Measurements from ENCODE around the gene COA4. TPM values are rescaled to one million over a fixed set of nuclear protein-coding genes. Genes with fewer than 3 reads are reported as not detected.
A peak's percentile ranks its signal among the peaks of the same experiment; 100 is the strongest.

The COA4 gene
- polyA plus RNA-seq, 2 of the 4 experiments (the other 2 are of a cell fraction) = 126 to 212 TPM

DNA sequence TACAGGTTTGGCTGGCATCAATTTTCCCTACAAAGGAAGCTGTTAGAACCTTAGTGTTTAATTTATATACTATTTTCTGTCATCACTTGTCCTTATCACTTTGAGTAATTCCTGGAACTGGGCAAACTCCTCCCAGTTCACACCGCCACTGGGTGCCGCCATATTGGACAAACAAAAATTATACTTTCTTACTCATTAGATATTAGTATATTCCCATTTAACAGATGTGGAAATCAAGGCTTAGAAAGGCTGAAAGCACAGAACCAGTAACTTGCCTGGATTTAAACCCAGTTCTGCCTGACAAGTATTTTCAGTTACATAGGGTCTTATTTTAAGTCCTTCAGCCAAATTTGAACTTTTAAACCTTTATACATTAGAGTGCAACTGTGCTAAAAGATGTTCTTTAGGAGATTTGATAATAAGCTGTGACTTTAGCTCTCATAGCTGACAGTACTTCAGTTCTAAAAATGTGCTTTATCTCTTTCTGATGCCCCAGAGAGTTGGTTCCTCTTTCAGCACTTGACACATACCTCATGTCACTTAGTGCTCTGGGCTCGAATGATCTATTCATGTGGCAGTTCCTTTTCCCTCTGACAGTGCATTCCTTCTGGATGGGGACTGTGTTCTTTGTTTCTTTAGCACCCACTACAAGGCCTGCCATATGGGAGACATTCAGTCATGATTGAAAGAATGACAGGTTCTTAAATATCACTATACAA is 25.4 kb downstream of the COA4 start:
- no peaks in the 10 kb centered on the region for H3K4me1 ChIP-seq
- ChIA-PET CTCF (no interaction called here), POLR2A (no interaction called here)
- no peak overlapping the region for H3K27ac ChIP-seq
- no peak for DNase-seq (ENCODE audit: low read depth in 1 of 2, low spot score in 1 of 2)
- TF ChIP-seq MAFK (IDR thresholded peaks at IDR 0.05; ENCODE audit: partially characterized antibody) (no peak), KDM5A (IDR thresholded peaks at IDR 0.05) (no peak), HOXB13 (CRISPR knock-in tag; IDR thresholded peaks at IDR 0.05; ENCODE audit: low read depth) (no peak), SMC3 (IDR thresholded peaks at IDR 0.05) (no peak), RCOR1 (IDR thresholded peaks at IDR 0.05; ENCODE audit: low read depth, low read length) (no peak), FOXS1 (CRISPR knock-in tag; IDR thresholded peaks at IDR 0.05) (no peak), ZC3H11A (IDR thresholded peaks at IDR 0.05) (no peak), RARB (CRISPR knock-in tag; IDR thresholded peaks at IDR 0.05) (no peak), CHD4 (IDR thresholded peaks at IDR 0.05; ENCODE audit: borderline replicate concordance) (no peak), MYC (IDR thresholded peaks at IDR 0.05; ENCODE audit: borderline replicate concordance, low read length) (no peak), GATA3 (IDR thresholded peaks at IDR 0.05; ENCODE audit: borderline replicate concordance) (no peak), EHMT2 (IDR thresholded peaks at IDR 0.05; ENCODE audit: low read depth) (no peak), HOXA7 (CRISPR knock-in tag; IDR thresholded peaks at IDR 0.05) (no peak), CHD2 (IDR thresholded peaks at IDR 0.05; ENCODE audit: low read length, partially characterized antibody) (no peak)
- TF ChIP-seq, protein P1, sequence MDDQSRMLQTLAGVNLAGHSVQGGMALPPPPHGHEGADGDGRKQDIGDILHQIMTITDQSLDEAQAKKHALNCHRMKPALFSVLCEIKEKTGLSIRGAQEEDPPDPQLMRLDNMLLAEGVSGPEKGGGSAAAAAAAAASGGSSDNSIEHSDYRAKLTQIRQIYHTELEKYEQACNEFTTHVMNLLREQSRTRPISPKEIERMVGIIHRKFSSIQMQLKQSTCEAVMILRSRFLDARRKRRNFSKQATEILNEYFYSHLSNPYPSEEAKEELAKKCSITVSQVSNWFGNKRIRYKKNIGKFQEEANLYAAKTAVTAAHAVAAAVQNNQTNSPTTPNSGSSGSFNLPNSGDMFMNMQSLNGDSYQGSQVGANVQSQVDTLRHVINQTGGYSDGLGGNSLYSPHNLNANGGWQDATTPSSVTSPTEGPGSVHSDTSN (IDR thresholded peaks at IDR 0.05) = no peak
- TF ChIP-seq, protein P2, sequence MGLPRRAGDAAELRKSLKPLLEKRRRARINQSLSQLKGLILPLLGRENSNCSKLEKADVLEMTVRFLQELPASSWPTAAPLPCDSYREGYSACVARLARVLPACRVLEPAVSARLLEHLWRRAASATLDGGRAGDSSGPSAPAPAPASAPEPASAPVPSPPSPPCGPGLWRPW (IDR thresholded peaks at IDR 0.05) = no peak
- ATAC-seq = no peak
- FAIRE-seq = no peak
- H3K4me3 ChIP-seq = no peak overlapping the region
- no peak overlapping the region for H3K4me2 ChIP-seq
- H3K9me3 ChIP-seq = no peaks in the 10 kb centered on the region
- 98% methylated on average over 3 of the region's 3 CpGs for WGBS (ENCODE audit: missing lambda C conversion rate)

DNA sequence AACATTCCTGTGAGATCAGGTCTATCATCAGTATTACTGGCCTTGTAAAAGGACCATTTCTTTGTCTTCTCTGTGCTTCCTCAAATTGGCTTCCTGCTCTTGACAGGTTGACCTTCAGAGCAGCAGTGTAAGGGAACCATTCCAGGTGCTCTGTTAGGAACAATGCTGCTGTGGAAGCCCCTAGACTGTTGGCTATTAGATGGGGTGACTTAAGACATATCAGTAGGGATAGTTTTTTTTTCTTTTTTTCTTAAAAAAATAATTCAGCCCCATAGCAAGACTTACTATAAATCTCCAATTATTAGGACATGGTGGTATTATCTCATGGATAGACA is 37.6 kb downstream of the COA4 start:
- no peak overlapping the region for H3K27ac ChIP-seq
- H3K9me3 ChIP-seq = no peaks in the 10 kb centered on the region
- POLR2A ChIA-PET = no interaction called here
- H3K4me3 ChIP-seq = no peak overlapping the region
- FAIRE-seq (no peak), ATAC-seq (no peak), DNase-seq (ENCODE audit: low read depth in 1 of 2, low spot score in 1 of 2) (no peak)
- no peak for TF ChIP-seq EP300 (IDR thresholded peaks at IDR 0.05)
- CTCF ChIA-PET = no interaction called here
- H3K4me1 ChIP-seq = peaks cover 13% of the 10 kb centered on the region
- H3K4me2 ChIP-seq = no peak overlapping the region

DNA sequence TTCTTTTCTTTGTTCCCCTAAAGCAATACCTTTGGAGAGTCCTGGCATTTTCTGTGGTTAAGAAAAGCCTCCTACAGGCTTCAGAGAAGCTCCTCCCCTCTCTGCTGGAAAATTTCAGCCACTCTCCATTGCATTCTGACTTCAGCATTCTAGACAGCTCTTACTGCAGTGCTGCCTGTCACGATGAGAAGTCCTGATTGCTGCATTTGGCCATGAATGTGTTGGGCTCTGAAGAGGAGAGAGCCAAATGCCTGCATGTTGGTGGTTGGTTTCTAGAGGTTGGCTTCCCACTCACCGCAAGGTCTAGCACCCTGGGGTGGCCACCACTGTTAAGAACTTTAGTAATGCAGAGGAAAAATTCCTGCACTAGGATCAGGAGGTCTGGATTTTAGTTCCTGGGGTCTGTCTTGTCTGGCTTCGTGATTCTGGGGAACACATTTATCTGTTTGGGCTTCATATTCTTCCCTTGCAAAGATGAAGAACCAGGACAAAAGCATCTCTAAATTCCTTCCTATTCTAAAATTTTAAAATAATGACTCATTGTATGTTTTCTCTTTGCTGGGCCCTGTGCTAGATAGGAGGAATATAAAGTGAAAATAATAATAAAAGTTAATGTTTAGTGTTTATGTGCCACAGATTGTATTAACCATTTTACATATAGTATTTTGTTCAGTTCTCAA is 38.1 kb downstream of the COA4 start:
- CTCF ChIA-PET = no interaction called here
- TF ChIP-seq, protein P3, sequence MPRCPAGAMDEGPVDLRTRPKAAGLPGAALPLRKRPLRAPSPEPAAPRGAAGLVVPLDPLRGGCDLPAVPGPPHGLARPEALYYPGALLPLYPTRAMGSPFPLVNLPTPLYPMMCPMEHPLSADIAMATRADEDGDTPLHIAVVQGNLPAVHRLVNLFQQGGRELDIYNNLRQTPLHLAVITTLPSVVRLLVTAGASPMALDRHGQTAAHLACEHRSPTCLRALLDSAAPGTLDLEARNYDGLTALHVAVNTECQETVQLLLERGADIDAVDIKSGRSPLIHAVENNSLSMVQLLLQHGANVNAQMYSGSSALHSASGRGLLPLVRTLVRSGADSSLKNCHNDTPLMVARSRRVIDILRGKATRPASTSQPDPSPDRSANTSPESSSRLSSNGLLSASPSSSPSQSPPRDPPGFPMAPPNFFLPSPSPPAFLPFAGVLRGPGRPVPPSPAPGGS (IDR thresholded peaks at IDR 0.05) = no peak
- TF ChIP-seq GATA3 (IDR thresholded peaks at IDR 0.05; ENCODE audit: borderline replicate concordance) = no peak
- TF ChIP-seq EHF (CRISPR knock-in tag; IDR thresholded peaks at IDR 0.05) = no peak
- no peak for TF ChIP-seq PHF8 (IDR thresholded peaks at IDR 0.05; ENCODE audit: borderline replicate concordance, low read depth)
- TF ChIP-seq KDM5A (IDR thresholded peaks at IDR 0.05) = no peak
- Histone ChIP-seq H3K4me3 (no peak overlapping the region), H3K27ac (no peak overlapping the region), H3K9me3 (no peaks in the 10 kb centered on the region), H3K4me1 (peaks cover 13% of the 10 kb centered on the region), H3K4me2 (no peak overlapping the region)
- POLR2A ChIA-PET = no interaction called here
- WGBS (ENCODE audit: missing lambda C conversion rate) = 80% methylated on average over 3 of the region's 3 CpGs
- ATAC-seq (peak in 1 of 2 experiments; percentile 35; a peak in 2 of 6 replicates), DNase-seq (ENCODE audit: low read depth in 1 of 2, low spot score in 1 of 2) (no peak), FAIRE-seq (no peak)
